ENCODE data around the gene AICDA.

- TF ChIP-seq CTCF (IDR thresholded peaks at IDR 0.05; ENCODE audit: low read depth, low read length, poor library complexity, severe bottlenecking) (peak; percentile 42), EZH2phosphoT487 (IDR thresholded peaks at IDR 0.05; ENCODE audit: borderline replicate concordance, low read length) (no peak)
These were observed 34.8 kb downstream of the AICDA start for GRCh38 chr12:8577879-8578278.

Measured in DOHH2 (cell line).